Head of caudate nucleus (tissue), 42 donors: Measurements from ENCODE around the gene CMTM5.
"Not testable (repeated sequence)": the region's sequence is repeated elsewhere in the genome, so short reads cannot be mapped to it uniquely, and the experiment has no call there.

Experiments used
- DNase-seq, 42 donors: peaks; one replicate each; pipeline versions ENCODE4 v3.0.0 to v3.0.0-alpha.2; 2020 to 2021; ENCODE audit warnings: mixed read lengths in 7 of 42
- intact Hi-C: fragments of 100-400 bp; cut with DNase I; formaldehyde crosslinking; loops from one replicate; pipeline ENCODE4 v1.15.0; 2022

The CMTM5 gene

DNA sequence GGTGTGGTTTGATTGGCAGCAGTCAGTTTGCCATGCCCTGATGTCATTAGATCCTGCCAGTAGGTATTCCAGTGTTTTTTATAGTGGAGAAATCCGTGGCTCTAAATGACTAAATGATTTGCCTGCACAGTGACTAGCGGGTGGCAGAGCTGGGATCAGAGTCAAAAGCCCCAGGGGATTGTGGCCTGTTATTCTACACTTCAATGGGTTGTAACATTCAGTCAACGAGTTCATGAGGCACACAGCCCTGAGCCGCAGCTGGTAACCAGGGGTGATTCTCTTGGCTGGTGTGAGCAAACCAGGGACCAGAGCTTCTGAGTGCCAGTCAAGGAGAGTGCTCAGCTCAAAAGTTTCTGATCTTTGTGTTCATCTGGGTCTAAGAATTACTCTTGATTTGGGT, 29.4 kb downstream of the CMTM5 start:
- intact Hi-C loops = no loop called here
- DNase-seq = peak in 6 of 42 donors; percentile 18 to 41 (median 30)

DNA sequence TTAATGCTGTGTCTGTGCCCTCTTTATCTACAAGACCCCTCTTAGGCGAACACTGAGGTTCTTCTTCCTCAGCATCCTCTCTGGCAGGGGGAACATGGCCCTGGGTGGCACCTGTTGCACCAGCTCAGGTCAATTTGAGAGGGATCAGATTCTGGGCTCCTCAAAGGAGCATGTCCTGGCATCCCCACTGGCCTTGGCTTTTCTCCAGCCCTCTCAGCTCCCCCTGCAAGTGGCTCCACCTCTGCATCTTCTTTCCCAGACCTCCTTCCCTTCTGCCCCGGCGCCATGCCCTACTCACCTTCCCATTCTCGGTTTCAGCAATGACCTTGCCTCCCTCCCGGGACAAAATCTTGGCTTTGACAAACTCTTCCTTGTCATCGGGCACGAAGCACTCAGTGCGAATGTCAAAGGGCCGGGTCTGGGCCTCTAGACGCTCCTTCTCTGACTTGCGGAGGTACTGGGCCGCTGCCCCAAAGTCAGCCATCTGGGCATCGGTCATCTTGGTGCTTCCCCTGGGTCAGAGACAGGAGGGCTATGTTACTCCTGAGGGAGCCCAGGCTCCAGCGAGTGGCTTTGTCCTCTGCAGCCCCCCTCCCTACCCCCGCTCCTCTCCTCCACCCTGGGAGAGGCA, 30.0 kb downstream of the CMTM5 start:
- no peak for DNase-seq
- intact Hi-C loops = no loop called here

DNA sequence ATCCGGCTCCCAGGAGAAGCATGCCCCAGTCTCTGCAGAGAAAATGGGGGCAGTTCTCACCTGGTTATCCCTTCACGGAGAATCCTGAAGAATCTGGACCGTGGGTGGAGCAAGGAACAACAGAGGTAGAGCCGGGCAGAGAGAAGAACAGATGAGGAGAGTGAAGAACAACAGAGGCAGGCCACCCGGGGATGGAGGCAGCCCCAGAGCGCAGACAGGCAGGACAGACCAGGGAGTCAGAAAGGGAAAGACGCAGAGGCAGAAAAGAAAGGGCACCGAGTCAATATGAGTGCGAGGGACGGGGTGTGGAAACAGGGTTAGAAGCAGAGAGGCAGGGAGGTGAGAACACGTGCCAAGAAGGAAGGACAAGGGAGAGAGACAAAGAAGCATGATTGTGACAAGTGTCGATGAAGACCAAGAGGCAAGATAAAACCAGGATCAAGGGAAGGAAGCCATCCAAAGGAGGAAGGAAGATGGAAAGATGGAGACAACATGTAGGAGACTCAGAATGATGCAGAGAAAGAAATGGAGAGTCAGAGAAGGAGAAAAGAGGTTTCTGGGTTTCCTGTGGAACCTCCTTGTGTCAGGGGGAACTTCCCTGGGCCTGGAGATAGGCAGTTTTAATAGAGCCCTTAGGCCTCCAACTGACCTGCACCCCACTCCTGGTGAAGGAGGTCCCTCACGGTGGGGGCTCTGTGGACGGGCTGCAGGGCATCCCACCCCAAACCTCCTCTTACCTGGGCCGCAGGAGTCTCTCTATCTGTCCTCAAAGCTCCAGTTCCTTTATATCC, 30.9 kb downstream of the CMTM5 start, which contains the start of gene MYH6:
MYH6 (minus strand) TSS at position 758 of the 791 bp plus-strand sequence. CDS start 1,050 bp downstream, outside the sequence.
- DNase-seq = no peak
- intact Hi-C loops = no loop called here

DNA sequence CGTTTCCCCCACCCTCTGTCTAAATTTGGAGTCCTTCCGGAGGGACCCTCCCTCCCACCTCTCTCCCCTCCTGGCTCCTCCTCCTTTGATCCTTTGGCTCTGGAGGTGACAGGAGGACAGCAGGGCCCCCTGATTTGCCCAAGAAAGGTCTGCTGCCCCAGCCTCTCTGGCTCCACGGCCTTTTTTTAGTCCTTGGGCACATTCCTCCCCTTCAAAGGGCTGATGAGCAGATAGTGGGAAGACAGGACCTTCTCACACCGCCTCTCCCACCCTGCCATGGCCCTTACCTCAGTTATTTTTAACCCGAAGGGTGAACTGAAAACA, 31.4 kb downstream of the CMTM5 start:
- intact Hi-C loops = no loop called here
- no peak for DNase-seq

DNA sequence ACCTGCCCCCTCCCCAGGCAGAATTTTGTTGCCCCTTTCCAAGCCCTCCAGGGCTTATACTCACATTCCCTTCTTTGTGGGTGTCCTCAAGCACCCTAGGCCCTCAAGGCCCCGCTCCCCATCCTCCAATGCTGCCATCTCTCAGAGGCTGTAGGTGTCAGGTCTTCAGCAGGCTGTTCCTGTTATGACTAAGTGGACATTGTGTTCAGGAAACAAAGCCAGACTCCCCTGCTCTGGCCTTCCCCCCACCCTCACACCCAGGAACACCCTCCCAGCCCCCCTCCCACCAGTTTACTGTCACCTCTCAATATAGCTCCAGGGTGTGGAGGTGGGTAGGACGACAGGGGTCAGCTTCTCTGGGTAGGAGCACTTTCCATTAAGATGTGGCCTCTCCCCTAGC, 32.6 kb downstream of the CMTM5 start:
- DNase-seq = no peak
- intact Hi-C loops = no loop called here

DNA sequence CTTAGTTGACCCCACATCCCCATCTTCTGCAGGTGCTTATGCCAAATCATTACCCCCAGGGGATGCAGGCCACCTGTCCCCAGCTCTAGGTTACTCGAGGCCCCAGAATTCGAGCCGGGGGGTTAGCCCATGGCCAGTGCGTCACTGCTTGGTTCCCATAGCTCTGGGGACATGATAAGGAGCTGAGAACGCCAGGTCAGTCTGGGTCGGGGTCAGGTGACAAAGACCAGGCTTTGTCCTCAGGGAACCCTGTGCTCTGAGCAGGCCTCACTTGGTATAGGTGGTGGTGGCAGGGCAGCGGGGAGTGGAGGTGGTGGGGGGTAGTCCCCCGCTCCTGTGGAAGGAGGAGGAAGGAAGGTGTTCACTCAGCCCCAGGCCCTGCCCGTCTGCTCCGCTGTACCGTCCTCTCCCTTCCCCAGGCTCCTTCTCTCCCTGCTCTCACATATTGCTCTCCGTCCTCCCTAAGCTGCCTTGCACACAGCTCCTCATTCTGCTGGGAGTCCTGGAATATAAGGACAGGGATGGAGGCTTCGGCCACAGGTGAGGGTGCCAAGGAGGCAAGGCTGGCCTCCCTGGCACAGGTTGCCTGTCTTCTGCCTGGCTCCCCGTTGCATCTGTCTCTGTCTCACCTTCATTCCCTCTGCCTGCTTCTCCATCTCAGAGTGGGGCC, 33.3 kb downstream of the CMTM5 start:
- intact Hi-C loops = no loop called here
- DNase-seq = no peak

DNA sequence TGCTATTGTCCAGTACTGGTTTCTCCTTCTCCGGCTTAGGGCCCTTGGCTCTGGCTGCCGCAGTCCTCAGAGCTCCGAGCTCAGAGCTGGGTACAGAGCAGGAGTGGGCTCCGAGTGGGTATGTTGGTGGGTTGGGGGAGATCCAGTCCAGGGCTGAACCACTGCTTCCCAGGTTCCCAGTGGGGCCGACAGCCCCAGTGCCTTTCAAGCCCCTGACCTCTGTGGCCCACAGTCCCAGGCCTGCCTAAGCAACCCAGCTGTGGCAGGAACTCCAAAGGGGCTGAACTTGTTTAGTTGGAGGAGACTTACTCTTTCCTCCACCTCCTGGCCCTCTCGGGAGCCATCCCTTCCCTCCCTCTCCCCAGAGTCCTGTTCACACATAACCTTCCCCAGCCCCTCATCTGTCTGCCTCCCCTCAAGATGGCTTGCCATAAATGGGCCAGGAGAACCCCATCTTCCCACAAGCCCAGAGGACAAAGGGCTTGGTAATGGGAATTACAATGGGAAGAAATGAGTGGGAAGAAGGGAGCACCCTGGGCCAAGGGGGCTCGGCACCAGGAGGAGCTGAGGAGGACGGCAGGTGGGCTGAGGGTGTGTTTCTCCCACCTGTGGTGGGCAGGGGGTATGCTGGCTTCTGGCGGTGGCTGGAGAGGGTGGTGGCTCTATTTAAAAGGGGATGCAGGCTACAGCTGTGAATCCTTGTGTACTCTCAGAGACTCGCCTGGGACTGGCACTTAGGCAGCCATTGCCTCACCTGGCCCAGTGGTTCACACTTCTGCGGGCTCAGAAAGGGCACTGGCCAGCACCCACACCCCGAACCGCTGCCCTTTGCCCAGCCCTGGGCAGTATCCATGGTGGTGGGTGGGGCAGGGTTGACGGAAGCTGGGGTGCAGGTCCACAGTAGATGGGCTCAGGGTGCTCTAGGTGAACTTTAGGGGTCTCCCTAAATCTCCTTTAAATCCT, 35.0 kb downstream of the CMTM5 start:
- intact Hi-C loops = no loop called here
- DNase-seq = no peak

DNA sequence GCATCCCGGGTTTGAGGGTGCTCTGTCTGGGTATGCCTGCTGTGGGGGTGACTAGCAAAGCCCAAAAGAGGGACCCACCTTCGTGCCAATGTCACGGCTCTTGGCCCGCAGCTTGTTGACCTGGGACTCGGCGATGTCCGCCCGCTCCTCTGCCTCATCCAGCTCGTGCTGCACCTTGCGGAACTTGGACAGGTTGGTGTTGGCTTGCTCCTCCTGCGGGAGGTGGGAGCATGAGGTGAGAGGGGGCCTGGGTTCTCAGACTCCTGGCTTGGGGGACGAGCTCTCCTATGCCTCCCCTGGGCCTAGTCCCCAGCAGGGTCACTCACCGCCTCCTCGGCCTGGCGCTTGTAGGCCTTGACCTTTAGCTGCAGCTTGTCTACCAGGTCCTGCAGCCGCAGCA, 36.8 kb downstream of the CMTM5 start:
- no peak for DNase-seq
- intact Hi-C loops = no loop called here

DNA sequence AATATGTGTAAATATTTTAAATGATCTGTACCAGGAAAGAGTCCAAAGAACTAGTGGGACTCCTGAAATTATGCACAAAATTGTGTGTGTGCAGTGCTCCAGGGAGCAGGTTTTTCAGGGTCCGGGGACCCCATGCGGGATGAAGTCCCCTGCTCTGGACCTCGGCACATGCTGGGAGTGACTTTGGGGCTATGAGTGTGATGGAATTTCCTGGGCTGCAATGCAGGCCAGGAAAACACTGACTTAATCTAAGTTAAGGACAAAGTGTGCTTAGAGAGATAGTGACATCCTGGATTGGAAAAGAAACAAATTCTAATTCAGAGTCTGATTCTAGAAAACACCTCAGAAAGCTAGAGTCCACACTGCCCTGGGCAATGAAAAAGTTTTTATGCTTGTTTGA, 37.4 kb downstream of the CMTM5 start:
- DNase-seq = no peak
- intact Hi-C loops = no loop called here

DNA sequence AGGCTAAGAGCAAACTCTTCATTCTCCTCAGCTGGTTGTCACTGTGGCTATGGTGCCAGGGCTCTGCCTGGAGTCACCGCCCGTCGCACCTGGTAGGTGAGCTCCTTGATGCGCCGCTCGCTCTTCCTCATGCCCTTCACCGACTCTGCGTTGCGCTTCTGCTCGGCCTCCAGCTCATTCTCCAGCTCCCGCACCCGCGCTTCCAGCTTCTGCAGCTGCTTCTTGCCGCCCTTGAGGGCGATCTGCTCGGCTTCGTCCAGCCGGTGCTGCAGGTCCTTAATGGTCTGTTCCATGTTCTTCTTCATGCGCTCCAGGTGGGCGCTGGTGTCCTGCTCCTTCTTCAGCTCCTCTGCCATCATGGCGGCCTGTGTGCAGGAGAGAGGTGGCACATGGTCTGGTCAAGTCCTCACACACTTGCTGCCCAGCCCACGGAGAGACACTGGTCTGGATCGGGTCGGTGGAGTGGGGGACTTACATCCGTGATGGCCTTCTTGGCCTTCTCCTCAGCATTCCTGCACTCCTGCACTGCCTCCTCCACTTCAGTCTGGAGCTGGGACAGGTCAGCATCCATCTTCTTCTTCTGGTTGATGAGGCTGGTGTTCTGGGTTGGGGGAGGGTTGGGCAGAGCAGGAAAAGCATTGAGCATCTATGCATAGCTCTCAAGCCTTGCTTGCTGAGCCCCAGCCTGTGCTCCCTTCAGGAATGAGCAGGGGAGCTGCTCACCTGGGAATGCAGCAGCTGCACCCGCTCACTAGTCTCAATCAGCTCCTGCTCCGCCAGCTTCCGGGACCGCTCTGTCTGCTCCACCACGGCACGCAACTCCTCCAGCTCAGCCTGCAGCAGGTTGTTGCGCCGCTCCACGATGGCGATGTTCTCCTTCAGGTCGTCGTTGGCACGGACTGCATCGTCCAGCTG, 38.3 kb downstream of the CMTM5 start:
- DNase-seq = peak in 26 of 42 donors; percentile 17 to 75 (median 47)
- intact Hi-C loops = no loop called here

DNA sequence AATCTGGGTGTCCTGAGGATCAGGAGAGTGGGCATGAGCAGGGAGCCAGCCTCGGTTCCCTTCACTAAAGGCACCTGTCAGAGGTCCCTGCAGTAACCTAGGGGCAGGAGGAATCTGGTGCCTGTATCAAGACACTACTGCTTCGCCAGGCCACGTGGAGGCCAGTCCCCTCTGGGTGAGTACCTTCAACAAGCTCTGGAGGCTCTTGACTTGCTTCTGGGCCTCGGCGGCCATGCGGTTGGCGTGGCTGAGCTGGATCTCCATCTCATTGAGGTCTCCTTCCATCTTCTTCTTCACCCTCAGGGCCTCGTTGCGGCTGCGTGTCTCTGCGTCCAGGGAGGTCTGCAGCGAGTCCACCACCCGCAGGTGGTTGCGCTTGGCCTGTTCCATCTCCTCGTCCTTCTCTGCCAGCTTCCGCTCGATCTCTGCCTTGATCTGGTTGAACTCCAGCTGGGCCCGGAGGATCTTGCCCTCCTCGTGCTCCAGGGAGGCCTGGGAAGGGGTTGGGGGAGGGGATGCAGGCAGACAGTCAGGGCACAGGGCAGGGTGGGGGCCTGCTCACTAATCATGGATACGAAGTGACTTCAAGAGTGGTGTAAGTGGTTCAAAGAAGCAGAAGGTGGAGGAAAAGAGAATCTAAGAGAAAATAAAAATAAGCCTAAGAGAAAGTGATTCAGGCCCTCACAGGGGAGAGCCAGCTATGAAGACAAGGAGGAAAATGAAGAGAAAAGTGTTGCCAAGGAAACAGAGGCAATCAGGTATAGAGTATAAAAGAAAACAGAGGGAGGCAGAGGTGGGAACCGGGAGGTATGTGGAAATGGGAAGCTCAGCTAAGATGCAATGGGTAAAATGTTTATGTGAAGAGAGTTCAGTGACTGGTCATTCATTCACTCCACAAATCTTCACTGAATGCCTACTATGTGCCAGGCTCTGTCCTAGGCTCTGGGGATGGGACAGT, 39.3 kb downstream of the CMTM5 start:
- peak in 6 of 42 donors; percentile 5 to 56 (median 30) for DNase-seq
- intact Hi-C loops = no loop called here

DNA sequence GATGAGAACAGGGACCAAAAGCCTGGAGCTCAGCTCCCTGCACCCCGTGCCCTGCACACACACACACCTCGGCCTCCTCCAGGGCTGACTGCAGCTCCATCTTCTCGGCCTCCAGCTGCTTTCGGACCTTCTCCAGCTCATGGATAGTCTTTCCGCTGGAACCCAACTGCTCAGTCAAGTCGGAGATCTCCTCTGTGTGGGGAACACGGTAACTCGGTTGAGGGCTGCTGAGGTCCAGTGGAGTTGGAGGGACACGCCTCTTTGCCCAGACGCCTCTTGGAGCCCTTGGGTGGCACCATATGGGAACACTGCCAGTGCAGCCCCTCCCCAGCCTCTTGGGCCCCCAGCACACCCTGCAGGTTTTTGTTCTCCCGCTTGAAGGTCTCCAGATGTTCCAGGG, 40.0 kb downstream of the CMTM5 start:
- intact Hi-C loops = no loop called here
- peak in 1 of 42 donors; percentile 19 for DNase-seq

DNA sequence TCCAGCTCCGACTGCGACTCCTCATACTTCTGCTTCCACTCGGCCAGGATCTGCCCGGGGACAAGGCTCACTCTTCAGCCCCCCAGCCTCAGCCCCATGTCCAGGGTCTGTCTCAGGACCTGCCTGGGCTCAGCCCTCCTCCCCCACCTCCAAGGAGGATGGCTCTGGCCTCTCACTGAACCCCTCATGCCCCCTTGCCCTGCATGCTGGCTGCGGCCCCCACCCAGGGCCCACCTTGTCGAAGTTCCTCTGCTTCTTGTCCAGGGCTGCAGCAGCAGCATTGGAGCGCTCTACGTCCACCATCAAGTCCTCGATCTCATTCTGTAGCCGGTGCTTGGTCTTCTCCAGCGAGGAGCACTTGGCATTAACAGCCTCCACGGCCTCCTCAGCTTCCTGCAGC, 40.4 kb downstream of the CMTM5 start:
- DNase-seq, intact Hi-C loops: not testable (repeated sequence)

DNA sequence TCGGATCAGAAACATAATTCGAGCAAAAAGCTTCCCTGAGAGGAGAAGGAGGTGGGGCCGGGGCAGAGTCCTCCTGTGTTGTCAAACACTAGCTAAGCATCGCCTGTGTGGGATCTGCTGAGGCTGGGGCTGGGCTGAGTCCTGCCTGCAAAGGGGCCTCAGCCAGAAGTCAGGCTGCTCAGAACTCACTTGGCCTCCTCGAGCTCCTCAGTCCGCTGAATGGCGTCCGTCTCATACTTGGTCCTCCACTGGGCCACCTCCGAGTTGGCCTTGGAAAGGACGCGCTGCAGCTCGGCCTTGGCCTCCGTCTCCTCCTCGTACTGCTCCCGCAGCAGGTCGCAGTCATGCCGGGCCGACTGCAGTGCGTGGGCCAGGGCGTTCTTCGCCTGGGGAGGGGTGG, 41.2 kb downstream of the CMTM5 start:
- intact Hi-C loops = no loop called here
- no peak for DNase-seq

DNA sequence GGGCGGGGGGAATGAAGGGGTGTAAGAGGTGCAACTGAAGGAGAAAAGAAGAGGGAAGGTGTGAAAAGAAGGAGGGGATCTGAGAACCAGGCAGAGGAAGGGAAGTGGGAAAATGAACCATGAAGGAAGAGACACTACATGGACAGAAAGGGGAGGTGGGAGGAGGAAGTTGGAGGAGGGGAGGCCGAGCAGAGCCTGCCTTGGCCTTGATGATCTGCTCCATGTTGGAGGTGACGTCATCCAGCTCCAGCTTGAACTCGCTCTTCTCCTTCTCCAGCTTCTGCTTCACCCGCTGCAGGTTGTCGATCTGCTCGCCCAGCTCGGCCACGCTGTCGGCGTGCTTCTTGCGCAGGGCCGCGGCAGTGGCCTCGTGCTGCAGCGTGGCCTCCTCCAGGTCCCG, 42.8 kb downstream of the CMTM5 start:
- DNase-seq, intact Hi-C loops: not testable (repeated sequence)

DNA sequence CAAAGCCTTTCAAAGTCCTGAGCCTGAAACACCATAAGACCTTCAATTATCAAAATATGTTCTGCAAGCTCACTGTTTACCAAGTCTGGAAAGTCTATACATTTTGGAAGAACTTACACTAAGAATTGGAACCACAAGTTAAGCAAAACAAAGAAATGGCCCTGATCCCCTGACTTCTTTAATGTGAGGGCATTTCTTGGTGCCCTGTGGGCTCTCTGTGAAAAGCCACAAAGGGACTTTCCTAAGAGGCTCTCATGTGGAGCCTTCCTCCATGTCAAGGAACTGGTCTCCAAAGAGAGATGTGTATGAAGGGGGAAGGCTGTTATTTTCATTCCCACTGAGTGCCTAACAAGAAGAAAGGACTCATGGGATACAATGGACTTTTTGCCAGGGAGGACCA, 44.7 kb downstream of the CMTM5 start:
- intact Hi-C loops = no loop called here
- DNase-seq = no peak

DNA sequence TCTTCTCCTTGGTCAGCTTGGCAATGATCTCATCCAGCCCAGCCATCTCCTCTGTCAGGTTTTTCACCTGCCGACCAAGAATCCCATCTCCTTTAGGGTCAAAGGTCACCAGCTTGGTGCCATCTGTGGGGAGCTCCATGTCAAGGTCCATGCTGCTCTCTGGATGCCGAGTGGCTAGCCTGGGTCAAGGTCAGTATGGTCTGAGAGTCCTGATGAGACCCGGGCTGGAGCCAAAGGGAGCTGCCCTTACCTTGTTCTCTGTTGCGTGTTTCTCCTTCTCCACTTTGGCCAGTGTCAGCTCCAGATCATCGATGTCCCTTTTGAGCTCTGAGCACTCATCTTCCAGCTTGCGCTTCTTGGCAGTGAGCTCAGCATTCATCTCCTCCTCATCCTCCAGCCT, 46.8 kb downstream of the CMTM5 start:
- intact Hi-C loops = no loop called here

More for the DNA sequence above, 46.8 kb downstream of the CMTM5 start:
- DNase-seq = no peak
